22Rv1 (cell line): Measurements from ENCODE around the gene UBE3B.

Experiments used
- ZFX ChIP-seq: fragments of 450-650 bp; IDR thresholded peaks from 2 replicates; pipeline ENCODE4 v1.6.1; 2017; ENCODE audit warnings: antibody characterized with exemption, borderline replicate concordance
- TF ChIP-seq, protein P1 (sequence below): fragments of 450-650 bp; IDR thresholded peaks from 2 replicates; pipeline ENCODE4 v1.5.1; 2017; ENCODE audit warnings: mild to moderate bottlenecking

DNA sequence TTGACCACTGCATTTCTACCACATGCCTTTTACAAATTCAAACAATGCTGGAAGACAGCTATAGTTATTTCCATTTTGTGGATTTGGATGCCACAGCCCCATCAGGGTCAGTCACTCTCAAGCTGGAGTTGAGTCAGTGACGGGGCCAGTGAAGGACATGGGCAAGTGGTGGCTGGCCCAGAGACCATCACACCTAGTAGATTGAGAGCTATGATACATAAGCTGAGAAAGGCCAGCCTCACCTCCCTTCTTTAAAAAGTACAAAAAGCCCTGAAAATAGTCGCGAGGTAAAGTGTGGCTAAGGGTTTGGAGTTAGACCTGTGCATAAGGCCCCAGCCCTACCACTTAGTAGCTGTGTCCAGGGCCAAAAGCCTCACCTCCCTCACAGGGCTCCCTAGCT lies 4.4 kb upstream of the UBE3B start:
- TF ChIP-seq, protein P1, sequence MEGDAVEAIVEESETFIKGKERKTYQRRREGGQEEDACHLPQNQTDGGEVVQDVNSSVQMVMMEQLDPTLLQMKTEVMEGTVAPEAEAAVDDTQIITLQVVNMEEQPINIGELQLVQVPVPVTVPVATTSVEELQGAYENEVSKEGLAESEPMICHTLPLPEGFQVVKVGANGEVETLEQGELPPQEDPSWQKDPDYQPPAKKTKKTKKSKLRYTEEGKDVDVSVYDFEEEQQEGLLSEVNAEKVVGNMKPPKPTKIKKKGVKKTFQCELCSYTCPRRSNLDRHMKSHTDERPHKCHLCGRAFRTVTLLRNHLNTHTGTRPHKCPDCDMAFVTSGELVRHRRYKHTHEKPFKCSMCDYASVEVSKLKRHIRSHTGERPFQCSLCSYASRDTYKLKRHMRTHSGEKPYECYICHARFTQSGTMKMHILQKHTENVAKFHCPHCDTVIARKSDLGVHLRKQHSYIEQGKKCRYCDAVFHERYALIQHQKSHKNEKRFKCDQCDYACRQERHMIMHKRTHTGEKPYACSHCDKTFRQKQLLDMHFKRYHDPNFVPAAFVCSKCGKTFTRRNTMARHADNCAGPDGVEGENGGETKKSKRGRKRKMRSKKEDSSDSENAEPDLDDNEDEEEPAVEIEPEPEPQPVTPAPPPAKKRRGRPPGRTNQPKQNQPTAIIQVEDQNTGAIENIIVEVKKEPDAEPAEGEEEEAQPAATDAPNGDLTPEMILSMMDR: no peak
- TF ChIP-seq ZFX: no peak
